Liver (tissue), 3 donors: ENCODE data around the gene YDJC.

Source experiments
- EGR1 ChIP-seq, 2 donors: IDR thresholded peaks; 2 replicates each; pipeline ENCODE4 v1.6.1; 2016 to 2018; ENCODE audit warnings: antibody characterized with exemption in 2 of 2, low read depth in 2 of 2
- GABPA ChIP-seq, 2 donors: IDR thresholded peaks in 1 of 2; conservative IDR thresholded peaks in 1 of 2; 2 replicates each; pipeline ENCODE4 v1.6.1; 2016; ENCODE audit warnings: antibody characterized with exemption in 2 of 2, mild to moderate bottlenecking in 1 of 2, moderate library complexity in 1 of 2
- JUND ChIP-seq, 2 donors: IDR thresholded peaks; 2 replicates each; pipeline ENCODE4 v1.6.1; 2016; ENCODE audit warnings: antibody characterized with exemption in 2 of 2
- NR2F2 ChIP-seq: IDR thresholded peaks from 2 replicates; pipeline ENCODE4 v1.6.1; 2016; ENCODE audit warnings: antibody characterized with exemption
- RAD21 ChIP-seq, 2 donors: IDR thresholded peaks; 2 replicates each; pipeline ENCODE4 v1.6.1; 2016; ENCODE audit warnings: antibody characterized with exemption in 2 of 2, mild to moderate bottlenecking in 2 of 2
- RXRA ChIP-seq, 2 donors: IDR thresholded peaks; 2 replicates each; pipeline ENCODE4 v1.6.1; 2017 to 2018; ENCODE audit warnings: antibody characterized with exemption in 2 of 2, mild to moderate bottlenecking in 1 of 2
- SP1 ChIP-seq: IDR thresholded peaks from 2 replicates; pipeline ENCODE4 v1.6.1; 2018; ENCODE audit warnings: antibody characterized with exemption, mild to moderate bottlenecking
- TAF1 ChIP-seq: conservative IDR thresholded peaks from 2 replicates; pipeline ENCODE4 v1.6.1; 2016; ENCODE audit warnings: antibody characterized with exemption, mild to moderate bottlenecking
- YY1 ChIP-seq: IDR thresholded peaks from 2 replicates; pipeline ENCODE4 v1.6.1; 2016; ENCODE audit warnings: antibody characterized with exemption, mild to moderate bottlenecking
- TF ChIP-seq, protein P1 (sequence below): fragments of 150-350 bp; IDR thresholded peaks from 2 replicates; pipeline ENCODE4 v1.5.1; 2017; ENCODE audit warnings: improper control_type of control experiment, low read depth, low read length; ENCODE audit not compliant: missing input control
- TF ChIP-seq, protein P2 (sequence below): IDR thresholded peaks from 2 replicates; pipeline ENCODE4 v1.6.1; 2016; ENCODE audit warnings: antibody characterized with exemption, mild to moderate bottlenecking
- TF ChIP-seq, protein P3 (sequence below): IDR thresholded peaks from 2 replicates; pipeline ENCODE4 v1.6.1; 2016; ENCODE audit warnings: antibody characterized with exemption
- TF ChIP-seq, protein P4 (sequence below): IDR thresholded peaks from 2 replicates; pipeline ENCODE4 v1.6.1; 2016; ENCODE audit warnings: antibody characterized with exemption
- TF ChIP-seq, protein P5 (sequence below): IDR thresholded peaks from 2 replicates; pipeline ENCODE4 v1.6.1; 2016; ENCODE audit warnings: antibody characterized with exemption
- donor health status: healthy.
- donor health status: healthy.

DNA sequence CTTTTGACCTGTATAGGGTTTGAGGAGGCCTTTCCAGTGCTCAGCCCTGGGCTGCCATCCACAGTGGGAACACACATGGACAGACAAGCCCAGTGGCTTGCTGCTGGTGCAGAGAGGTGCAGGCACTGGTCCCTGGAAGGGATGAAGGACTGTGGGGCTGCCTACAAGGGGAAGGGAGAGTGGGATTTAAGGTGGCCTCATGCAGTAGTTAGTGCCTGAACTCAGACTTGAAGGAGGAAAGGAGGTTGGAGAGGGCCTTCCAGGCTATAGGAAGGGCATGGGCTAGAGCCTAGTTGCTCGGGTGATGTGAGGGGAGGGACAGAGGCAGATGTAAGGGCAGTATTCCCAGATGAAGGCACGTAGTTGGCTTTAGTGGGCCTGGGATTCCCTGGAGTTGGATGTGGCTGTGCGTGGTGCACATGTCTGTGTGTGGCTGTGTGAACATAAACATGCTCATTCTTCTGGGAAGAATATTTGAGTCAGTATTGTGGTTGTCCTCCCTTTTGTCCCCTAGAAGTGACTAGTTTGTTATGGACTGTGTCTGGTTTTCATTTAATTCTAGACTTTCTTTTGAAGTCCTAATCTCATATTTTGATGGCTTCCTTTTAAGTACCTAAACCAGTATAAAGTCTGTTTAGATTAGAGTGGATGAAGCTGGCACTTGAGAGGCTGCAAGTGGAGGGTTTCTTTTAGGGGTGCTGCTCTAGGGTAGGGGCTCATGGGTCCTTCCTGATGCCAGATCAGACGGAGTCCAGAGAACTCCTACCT, 18.4 kb downstream of the YDJC start:
- TF ChIP-seq, protein P1, sequence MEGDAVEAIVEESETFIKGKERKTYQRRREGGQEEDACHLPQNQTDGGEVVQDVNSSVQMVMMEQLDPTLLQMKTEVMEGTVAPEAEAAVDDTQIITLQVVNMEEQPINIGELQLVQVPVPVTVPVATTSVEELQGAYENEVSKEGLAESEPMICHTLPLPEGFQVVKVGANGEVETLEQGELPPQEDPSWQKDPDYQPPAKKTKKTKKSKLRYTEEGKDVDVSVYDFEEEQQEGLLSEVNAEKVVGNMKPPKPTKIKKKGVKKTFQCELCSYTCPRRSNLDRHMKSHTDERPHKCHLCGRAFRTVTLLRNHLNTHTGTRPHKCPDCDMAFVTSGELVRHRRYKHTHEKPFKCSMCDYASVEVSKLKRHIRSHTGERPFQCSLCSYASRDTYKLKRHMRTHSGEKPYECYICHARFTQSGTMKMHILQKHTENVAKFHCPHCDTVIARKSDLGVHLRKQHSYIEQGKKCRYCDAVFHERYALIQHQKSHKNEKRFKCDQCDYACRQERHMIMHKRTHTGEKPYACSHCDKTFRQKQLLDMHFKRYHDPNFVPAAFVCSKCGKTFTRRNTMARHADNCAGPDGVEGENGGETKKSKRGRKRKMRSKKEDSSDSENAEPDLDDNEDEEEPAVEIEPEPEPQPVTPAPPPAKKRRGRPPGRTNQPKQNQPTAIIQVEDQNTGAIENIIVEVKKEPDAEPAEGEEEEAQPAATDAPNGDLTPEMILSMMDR: no peak
- no peak for TF ChIP-seq RAD21 (IDR thresholded peaks at IDR 0.05)
- TF ChIP-seq, protein P2, sequence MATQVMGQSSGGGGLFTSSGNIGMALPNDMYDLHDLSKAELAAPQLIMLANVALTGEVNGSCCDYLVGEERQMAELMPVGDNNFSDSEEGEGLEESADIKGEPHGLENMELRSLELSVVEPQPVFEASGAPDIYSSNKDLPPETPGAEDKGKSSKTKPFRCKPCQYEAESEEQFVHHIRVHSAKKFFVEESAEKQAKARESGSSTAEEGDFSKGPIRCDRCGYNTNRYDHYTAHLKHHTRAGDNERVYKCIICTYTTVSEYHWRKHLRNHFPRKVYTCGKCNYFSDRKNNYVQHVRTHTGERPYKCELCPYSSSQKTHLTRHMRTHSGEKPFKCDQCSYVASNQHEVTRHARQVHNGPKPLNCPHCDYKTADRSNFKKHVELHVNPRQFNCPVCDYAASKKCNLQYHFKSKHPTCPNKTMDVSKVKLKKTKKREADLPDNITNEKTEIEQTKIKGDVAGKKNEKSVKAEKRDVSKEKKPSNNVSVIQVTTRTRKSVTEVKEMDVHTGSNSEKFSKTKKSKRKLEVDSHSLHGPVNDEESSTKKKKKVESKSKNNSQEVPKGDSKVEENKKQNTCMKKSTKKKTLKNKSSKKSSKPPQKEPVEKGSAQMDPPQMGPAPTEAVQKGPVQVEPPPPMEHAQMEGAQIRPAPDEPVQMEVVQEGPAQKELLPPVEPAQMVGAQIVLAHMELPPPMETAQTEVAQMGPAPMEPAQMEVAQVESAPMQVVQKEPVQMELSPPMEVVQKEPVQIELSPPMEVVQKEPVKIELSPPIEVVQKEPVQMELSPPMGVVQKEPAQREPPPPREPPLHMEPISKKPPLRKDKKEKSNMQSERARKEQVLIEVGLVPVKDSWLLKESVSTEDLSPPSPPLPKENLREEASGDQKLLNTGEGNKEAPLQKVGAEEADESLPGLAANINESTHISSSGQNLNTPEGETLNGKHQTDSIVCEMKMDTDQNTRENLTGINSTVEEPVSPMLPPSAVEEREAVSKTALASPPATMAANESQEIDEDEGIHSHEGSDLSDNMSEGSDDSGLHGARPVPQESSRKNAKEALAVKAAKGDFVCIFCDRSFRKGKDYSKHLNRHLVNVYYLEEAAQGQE: no peak
- no peak for TF ChIP-seq RXRA (IDR thresholded peaks at IDR 0.05)
- TF ChIP-seq, protein P3, sequence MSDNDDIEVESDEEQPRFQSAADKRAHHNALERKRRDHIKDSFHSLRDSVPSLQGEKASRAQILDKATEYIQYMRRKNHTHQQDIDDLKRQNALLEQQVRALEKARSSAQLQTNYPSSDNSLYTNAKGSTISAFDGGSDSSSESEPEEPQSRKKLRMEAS: no peak
- no peak for TF ChIP-seq SP1
- TF ChIP-seq, protein P4, sequence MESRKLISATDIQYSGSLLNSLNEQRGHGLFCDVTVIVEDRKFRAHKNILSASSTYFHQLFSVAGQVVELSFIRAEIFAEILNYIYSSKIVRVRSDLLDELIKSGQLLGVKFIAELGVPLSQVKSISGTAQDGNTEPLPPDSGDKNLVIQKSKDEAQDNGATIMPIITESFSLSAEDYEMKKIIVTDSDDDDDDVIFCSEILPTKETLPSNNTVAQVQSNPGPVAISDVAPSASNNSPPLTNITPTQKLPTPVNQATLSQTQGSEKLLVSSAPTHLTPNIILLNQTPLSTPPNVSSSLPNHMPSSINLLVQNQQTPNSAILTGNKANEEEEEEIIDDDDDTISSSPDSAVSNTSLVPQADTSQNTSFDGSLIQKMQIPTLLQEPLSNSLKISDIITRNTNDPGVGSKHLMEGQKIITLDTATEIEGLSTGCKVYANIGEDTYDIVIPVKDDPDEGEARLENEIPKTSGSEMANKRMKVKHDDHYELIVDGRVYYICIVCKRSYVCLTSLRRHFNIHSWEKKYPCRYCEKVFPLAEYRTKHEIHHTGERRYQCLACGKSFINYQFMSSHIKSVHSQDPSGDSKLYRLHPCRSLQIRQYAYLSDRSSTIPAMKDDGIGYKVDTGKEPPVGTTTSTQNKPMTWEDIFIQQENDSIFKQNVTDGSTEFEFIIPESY: no peak
- TF ChIP-seq NR2F2: no peak
- TF ChIP-seq, protein P5, sequence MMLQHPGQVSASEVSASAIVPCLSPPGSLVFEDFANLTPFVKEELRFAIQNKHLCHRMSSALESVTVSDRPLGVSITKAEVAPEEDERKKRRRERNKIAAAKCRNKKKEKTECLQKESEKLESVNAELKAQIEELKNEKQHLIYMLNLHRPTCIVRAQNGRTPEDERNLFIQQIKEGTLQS: no peak
- TF ChIP-seq GABPA (IDR thresholded peaks at IDR 0.05 in 1 of 2, conservative IDR thresholded peaks at IDR 0.05 in 1 of 2): no peak
- TF ChIP-seq JUND (IDR thresholded peaks at IDR 0.05): no peak
- TF ChIP-seq YY1: no peak
- no peak for TF ChIP-seq EGR1 (IDR thresholded peaks at IDR 0.05; ENCODE audit: low read depth in 2 of 2)
- TF ChIP-seq TAF1: no peak
